ENCODE measurements around the gene RYR3.
"Not testable (repeated sequence)": the region's sequence is repeated elsewhere in the genome, so short reads cannot be mapped to it uniquely, and the experiment has no call there.

RYR3 gene

DNA sequence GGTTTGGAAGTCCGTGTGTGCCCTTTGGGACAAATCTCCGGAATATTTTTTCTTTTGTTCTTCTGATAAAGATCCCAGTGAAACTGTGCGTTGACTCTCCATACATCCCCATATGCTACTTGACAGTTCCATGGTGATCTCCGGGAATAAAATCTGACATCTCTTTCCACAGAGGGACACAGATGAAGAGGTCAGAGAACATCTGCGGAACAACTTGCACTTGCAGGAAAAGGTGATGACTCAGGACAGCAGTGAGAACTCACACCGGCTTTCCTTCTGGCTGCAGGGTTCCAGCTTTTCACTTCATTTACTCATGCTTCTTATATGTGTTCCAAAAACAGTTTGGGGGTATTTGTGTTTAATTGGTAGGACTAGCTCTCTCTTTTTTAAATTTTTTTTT, 500.0 kb downstream of the RYR3 start:
- H3K4me3 ChIP-seq (ENCODE audit: low read length): no peak overlapping the region
- TF ChIP-seq CTCF (conservative IDR thresholded peaks at IDR 0.05; ENCODE audit: low read depth, low read length): no peak
- DNase-seq (ENCODE audit: low read depth): no peak

- no peak overlapping the region for H3K4me3 ChIP-seq (ENCODE audit: low read length)
- TF ChIP-seq CTCF (conservative IDR thresholded peaks at IDR 0.05; ENCODE audit: low read depth, low read length): no peak
Observed at GRCh38 chr15:33813891-33814290, 503.1 kb downstream of the RYR3 start.

DNA sequence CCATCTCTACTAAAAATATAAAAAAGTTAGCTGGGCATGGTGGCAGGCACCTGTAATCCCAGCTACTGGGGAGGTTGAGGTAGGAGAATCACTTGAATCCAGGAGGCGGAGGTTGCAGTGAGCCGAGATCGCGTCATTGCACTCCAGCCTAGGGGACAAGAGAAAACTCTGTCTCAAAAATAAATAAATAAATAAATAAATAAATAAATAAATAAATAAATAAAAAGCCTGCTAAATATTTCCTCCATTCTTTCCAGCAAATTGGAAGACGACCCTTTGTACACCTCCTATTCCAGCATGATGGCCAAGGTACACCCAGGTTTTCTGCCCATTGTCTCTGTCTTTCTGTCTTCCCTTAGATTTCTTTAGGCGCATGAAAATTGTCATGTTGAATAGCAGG, 508.7 kb downstream of the RYR3 start:
- not testable (repeated sequence) for DNase-seq (ENCODE audit: low read depth); H3K4me3 ChIP-seq (ENCODE audit: low read length)

More at GRCh38 chr15:33813891-33814290, 503.1 kb downstream of the RYR3 start:
- DNase-seq (ENCODE audit: low read depth): no peak

- H3K4me3 ChIP-seq (ENCODE audit: low read length): no peak overlapping the region
- DNase-seq (ENCODE audit: low read depth): no peak
- no peak for TF ChIP-seq CTCF (conservative IDR thresholded peaks at IDR 0.05; ENCODE audit: low read depth, low read length)
Observed at GRCh38 chr15:33822479-33822878, 511.7 kb downstream of the RYR3 start.

GRCh38 chr15:33823119-33823518, 512.4 kb downstream of the RYR3 start:
- no peak for TF ChIP-seq CTCF (conservative IDR thresholded peaks at IDR 0.05; ENCODE audit: low read depth, low read length)
- DNase-seq (ENCODE audit: low read depth): no peak
- no peak overlapping the region for H3K4me3 ChIP-seq (ENCODE audit: low read length)

DNA sequence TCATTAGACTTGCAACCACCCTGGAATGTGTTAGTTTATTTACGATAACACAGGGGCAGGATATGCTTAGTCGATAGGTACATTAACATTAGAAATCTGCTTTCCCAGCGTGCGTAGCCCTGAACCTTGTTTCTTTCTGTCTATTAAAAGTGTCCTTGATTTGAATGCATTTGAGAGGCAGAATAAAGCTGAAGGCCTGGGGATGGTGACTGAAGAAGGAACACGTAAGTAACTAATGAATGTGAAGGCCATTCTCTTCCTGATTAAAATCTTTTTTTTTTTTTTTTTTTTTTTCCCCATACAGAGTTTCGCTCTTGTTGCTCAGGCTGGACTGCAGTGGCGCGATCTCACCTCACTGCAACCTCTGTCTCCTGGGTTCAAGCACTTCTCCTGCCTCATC, 514.7 kb downstream of the RYR3 start:
- TF ChIP-seq CTCF (conservative IDR thresholded peaks at IDR 0.05; ENCODE audit: low read depth, low read length): no peak
- DNase-seq (ENCODE audit: low read depth): no peak
- H3K4me3 ChIP-seq (ENCODE audit: low read length): no peak overlapping the region

DNA sequence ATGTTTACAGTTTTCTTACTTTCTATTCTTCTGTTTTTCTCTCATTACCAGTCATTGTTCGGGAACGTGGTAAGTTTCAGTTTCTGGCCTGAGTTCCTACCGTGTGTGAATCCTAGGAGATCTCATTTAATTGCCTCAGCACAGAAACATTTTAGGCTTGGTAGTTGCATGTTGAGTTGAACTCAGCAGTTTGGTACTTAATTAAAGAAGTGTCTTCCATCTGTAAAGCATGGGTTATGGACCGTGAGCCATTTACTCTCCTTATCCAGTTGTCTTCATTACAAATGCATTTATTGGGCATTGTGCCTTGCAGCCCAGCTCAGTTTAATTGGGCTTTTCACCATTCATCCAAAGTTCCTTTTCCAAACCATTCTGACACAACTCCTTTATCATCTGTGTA, 515.4 kb downstream of the RYR3 start:
- DNase-seq (ENCODE audit: low read depth): no peak
- no peak for TF ChIP-seq CTCF (conservative IDR thresholded peaks at IDR 0.05; ENCODE audit: low read depth, low read length)
- no peak overlapping the region for H3K4me3 ChIP-seq (ENCODE audit: low read length)

- TF ChIP-seq CTCF (conservative IDR thresholded peaks at IDR 0.05; ENCODE audit: low read depth, low read length): no peak
- no peak overlapping the region for H3K4me3 ChIP-seq (ENCODE audit: low read length)
Observed at GRCh38 chr15:33830351-33830750, 519.6 kb downstream of the RYR3 start.

More at GRCh38 chr15:33830351-33830750, 519.6 kb downstream of the RYR3 start:
- no peak for DNase-seq (ENCODE audit: low read depth)
